Measurements from ENCODE around the gene NOSIP. TPM values are rescaled to one million over a fixed set of nuclear protein-coding genes. Genes with fewer than 3 reads are reported as not detected.
A peak's percentile ranks its signal among the peaks of the same experiment; 100 is the strongest.

The NOSIP gene
- total RNA-seq, 1 donor from 2014 or later, result 29.1 TPM

DNA sequence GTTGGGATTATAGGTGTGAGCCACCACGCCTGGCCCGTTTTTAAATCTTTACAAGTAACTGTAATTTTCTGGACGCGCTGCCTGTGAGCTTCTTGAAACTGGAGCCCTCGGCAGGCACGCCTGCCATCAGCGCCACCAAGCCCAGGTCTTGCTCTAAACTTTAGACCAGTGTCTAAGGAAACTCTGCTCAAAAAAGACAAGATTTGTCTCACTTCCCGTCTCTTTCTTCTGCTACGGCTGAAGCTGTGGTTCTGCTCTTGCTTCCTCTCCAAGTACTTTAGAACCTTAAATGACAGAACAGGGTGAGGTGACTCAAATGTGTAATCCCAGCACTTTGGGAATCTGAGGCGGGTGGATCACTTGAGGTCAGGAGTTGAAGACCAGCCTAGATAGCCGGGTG, 27.6 kb downstream of the NOSIP start:
- ATAC-seq (no peak), DNase-seq (ENCODE audit: low spot score) (no peak)

- ATAC-seq (no peak), DNase-seq (ENCODE audit: low spot score) (no peak)
These were observed 28.8 kb downstream of the NOSIP start for GRCh38 chr19:49551531-49551930.

GRCh38 chr19:49549045-49549444, 31.3 kb downstream of the NOSIP start:
- ATAC-seq (no peak), DNase-seq (ENCODE audit: low spot score) (no peak)

DNA sequence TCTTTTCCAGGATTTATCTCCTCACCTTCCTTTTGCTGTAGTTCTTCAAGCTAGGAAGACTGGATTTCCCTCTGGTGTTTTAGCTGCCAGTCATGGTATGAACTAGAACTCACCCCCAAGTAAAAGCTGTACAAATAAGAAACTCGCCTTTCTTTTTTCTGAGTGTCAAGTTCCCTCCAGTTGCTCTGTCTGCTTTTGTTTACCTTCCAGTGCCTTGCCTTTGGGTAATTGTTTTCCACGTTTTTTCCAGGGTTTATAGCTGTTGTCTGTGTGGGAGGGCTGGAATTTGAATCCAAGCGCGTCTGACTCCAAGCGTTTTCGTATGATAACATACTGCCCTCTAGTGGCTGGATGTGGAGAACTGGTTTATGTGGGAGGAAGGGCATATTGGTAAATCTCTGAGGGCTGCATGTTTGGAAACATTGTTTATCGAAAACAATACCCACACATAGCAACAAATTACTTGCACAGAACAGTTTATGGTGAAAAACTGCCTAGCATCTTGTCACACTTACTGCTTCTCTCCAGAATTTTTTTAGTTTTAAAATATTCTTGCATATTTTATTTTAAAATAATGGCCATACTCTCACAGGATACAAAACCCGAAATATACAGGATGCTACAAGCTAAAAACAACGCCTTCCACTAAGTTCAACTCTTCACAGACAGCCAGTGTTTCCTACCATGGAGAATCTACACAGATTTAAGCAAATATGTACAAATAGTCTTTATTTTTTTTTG, 33.4 kb downstream of the NOSIP start:
- peak; percentile 95 for ATAC-seq
- DNase-seq (ENCODE audit: low spot score), result no peak

DNA sequence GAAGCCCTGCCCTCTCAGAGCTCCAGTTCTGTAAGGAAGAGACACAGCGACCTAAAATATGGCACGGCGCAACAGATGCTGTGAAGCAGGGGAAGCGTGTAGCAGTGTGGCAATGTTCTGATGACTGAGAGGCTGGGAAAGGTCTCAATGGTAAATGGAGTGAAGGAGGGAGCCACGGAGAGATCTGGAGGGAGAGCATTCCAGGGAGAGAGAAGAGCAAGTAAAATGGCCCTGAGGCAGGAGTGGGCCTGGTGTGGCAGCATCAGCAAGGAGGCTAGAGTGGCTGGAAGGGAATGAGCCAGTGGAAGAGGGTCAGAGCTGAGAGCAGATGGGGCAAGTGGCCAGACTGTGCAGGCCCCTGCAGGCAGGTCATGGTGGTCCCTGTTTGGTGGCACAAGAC, 36.2 kb downstream of the NOSIP start:
- ATAC-seq (no peak), DNase-seq (ENCODE audit: low spot score) (no peak)

DNA sequence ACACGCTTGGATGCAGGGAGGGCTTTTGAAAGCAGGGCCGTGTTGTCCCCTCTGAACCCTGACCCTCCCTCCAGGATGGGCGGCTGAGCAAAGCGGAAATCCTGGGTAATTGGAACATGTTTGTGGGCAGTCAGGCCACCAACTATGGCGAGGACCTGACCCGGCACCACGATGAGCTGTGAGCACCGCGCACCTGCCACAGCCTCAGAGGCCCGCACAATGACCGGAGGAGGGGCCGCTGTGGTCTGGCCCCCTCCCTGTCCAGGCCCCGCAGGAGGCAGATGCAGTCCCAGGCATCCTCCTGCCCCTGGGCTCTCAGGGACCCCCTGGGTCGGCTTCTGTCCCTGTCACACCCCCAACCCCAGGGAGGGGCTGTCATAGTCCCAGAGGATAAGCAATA, 37.3 kb downstream of the NOSIP start:
- ATAC-seq, result no peak

GRCh38 chr19:49542446-49542845, 37.9 kb downstream of the NOSIP start:
- DNase-seq (ENCODE audit: low spot score), result no peak
- no peak for ATAC-seq

More for the DNA sequence above, 37.3 kb downstream of the NOSIP start:
- no peak for DNase-seq (ENCODE audit: low spot score)

GRCh38 chr19:49541914-49542313, 38.4 kb downstream of the NOSIP start:
- no peak for DNase-seq (ENCODE audit: low spot score)

DNA sequence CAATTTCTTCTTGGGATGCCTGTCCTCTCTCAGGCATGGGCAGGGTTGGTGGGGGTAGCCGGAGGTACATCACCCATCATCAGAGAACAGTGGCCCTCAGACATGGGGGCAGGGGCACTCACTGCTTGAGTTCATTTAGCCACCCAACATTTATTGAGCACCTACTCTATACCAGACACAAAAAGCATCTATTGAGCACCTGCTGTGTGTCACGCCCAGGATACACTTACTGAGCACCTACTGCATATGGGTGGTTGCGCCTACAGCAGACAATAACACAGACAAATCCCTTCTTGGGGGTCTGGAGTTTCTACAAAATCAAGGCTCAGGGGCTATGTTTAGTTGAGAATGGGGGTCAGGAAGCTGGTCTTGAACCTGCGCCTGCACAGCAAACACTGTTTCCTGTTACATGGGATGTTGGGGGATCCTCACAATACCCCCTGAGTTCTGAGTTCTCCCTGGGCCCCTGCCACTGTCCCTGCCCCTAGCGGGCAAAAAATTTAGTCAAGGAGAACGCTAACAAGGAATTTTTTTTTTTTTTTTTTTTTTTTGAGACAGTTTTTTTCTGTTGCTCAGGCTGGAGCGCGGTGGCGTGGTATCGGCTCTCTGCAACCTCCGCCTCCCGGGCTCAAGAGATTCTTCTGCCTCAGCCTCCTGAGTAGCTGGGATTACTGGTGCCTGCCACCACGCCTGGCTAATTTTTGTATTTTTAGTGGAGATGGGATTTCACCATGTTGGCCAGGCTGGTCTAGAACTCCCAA, 41.0 kb downstream of the NOSIP start:
- ATAC-seq, result no peak
- DNase-seq (ENCODE audit: low spot score), result no peak

More at GRCh38 chr19:49541914-49542313, 38.4 kb downstream of the NOSIP start:
- no peak for ATAC-seq

GRCh38 chr19:49538643-49539042, 41.7 kb downstream of the NOSIP start:
- no peak for DNase-seq (ENCODE audit: low spot score)
- no peak for ATAC-seq

DNA sequence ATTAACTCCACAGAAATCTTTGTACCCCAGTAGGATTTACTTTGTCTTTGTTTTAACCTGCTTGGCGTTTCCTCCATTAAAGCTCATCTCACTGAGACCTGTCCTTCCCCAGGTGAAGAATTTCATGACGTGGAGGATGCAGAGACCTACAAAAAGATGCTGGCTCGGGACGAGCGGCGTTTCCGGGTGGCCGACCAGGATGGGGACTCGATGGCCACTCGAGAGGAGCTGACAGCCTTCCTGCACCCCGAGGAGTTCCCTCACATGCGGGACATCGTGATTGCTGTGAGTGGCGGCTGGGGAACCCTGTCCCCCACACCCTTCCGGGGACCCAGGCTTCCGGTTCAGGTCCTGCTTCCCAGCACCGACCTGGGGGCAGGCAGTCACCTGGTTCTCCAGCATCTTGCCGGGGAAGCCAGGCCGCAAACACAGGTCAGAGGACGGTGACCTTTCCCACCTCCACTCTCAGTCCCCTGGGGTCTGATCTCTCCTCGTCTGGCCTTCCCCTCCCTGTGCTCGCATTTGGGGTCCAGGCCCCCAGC, 43.4 kb downstream of the NOSIP start:
- ATAC-seq, result no peak
- no peak for DNase-seq (ENCODE audit: low spot score)

DNA sequence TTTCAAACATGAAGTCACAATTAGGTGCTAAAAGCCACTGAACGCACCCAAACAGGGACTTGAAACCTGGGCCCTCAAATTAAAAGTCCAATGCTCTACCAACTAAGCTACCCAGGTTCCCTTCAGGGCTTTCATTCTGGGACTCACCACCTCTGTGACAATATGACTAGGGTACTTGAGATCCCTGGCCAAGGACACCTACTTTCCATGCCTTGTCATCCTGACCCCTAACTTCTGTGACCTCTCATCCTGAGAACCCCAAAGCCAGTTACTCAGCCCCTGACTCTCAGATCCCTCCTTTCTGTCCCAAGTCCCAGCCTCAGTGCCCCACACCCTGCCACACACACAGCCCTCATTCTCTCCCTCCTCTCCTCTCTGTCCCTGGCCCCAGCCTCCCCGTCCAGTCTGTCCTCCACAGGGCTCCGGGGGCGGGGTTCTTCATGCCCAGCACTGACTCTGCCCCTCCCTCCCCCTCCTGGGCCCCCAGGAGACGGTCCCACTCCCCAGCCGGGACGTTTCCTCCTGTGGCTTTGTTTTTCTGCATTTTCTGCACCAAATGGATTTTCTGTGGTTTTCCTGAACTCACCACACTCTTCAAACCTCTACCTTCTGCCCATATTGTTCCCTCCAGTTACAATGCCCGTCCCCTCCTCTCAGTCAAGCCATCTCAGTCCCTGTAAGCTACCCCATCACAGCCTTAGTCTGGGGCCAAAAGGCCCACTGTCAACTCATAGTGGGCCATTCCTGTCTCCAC, 45.5 kb downstream of the NOSIP start:
- DNase-seq (ENCODE audit: low spot score), result no peak
- ATAC-seq, result no peak

GRCh38 chr19:49533551-49534488, 46.5 kb downstream of the NOSIP start:
- peak; percentile 71 for ATAC-seq
- DNase-seq (ENCODE audit: low spot score), result no peak

GRCh38 chr19:49530708-49531107, 49.6 kb downstream of the NOSIP start:
- DNase-seq (ENCODE audit: low spot score), result no peak
- no peak for ATAC-seq

DNA sequence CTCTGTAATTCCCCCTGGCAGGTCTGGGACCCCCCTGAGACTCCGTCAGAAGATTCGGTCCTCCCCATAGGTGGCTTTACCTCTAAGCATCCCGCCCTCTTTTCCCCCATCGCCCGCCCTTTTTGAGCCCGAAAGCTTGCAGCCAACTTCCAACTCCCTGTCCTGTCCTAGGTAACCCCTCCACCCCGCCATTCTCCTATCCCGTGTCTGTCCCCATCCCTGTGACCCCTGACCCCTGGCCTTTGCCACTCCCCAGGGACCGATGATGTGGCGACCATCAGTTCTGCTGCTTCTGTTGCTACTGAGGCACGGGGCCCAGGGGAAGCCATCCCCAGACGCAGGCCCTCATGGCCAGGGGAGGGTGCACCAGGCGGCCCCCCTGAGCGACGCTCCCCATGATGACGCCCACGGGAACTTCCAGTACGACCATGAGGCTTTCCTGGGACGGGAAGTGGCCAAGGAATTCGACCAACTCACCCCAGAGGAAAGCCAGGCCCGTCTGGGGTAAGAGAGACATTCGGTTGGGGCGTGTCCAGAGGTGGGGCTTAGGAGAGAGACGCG, 52.1 kb downstream of the NOSIP start:
- peak; percentile 18 for ATAC-seq
- DNase-seq (ENCODE audit: low spot score), result no peak

DNA sequence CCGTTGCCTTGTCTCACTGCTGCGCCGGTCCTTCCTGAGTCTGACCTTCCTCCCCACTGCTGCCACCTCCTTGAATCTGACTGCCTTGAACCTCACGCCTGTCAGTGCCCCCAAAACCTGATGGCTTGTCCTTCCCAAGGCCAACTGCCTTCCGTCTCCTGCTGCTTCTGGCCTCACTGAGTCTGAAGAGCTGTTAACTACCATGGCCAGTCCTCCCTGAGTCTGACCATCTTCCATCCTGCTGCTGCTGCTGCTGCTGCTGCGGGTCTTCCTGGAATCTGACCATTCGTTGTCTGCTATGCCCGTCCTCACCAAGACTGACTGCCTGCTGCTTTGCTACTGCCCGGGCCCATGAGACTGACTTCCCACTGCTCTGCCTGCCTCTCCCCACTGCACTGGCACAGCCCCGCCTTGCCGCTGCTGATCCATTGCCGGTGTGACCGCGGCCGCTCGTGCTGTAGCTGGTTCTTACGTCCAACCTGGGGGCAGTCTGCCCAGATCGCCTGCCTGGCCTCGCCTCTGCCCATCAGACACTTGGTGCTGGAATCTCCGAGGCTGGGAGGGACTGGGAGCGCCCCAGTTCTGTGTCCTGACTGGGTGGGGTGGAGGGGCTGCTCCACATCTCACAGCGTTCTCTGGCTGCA, 55.4 kb downstream of the NOSIP start:
- no peak for ATAC-seq

GRCh38 chr19:49520705-49521319, 59.5 kb downstream of the NOSIP start:
- ATAC-seq (peak; percentile 46), DNase-seq (ENCODE audit: low spot score) (no peak)

More for the DNA sequence above, 55.4 kb downstream of the NOSIP start:
- no peak for DNase-seq (ENCODE audit: low spot score)

DNA sequence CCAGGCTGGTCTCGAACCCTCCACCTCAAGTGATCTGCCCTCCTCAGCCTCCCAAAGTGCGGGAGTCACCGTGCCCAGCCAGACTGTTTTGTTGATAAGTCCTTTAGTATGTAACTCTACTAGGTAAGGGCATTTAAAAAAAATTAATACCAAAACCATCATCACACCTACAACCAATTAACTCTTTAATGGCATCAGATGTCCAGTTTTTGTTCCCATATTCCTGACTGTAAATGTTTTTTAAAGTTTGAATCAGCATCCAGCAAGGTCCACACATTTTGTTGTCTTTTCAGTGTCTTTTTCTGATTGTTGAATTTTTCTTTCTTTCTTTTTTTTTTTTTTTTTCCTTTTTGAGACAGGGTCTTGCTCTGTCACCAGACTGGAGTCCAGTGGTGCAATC, 62.3 kb downstream of the NOSIP start:
- ATAC-seq (no peak), DNase-seq (ENCODE audit: low spot score) (no peak)

GRCh38 chr19:49515767-49516166, 64.6 kb downstream of the NOSIP start:
- peak; percentile 15 for ATAC-seq
- no peak for DNase-seq (ENCODE audit: low spot score)
